ENCODE measurements around the gene TRPV3.
"Not testable (repeated sequence)": the region's sequence is repeated elsewhere in the genome, so short reads cannot be mapped to it uniquely, and the experiment has no call there.

TRPV3 gene

GRCh38 chr17:3466355-3466754, 91.3 kb downstream of the TRPV3 start:
- DNase-seq, result not testable (repeated sequence)

All from DMS53 (cell line).